ENCODE data around the gene EXOC6B.

The EXOC6B gene

DNA sequence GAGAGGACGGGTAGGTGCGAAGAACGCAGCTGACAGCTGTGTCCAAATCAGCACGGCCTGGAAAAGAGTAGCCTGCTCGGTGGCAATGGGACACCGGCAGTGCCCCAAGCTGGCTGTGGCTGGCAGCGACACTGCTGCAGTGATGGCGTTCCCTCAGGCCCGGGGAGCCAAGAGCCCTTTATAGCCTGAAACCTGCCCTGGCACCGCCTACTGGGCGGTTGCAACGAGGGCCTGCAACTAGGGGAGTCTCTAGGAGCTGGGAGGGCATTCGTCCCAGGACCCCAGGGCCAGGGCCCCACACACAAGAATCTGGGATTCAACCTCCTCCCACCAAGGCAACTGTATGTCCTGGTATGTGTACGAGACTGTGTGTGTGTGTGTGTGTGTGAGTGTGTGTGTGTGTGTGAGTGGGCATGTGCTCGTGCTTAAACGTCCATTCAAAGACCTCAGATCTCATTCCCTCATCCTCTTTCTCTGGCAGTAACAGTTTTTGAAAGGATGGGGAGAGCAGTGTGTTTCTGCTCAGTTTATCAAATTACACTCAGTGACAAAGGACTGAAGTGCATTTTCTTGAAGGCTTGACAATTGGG is 671.4 kb downstream of the EXOC6B start:
- H3K4me3 ChIP-seq (ENCODE audit: low read depth, low read length): no peak overlapping the region
- TF ChIP-seq, protein P1, sequence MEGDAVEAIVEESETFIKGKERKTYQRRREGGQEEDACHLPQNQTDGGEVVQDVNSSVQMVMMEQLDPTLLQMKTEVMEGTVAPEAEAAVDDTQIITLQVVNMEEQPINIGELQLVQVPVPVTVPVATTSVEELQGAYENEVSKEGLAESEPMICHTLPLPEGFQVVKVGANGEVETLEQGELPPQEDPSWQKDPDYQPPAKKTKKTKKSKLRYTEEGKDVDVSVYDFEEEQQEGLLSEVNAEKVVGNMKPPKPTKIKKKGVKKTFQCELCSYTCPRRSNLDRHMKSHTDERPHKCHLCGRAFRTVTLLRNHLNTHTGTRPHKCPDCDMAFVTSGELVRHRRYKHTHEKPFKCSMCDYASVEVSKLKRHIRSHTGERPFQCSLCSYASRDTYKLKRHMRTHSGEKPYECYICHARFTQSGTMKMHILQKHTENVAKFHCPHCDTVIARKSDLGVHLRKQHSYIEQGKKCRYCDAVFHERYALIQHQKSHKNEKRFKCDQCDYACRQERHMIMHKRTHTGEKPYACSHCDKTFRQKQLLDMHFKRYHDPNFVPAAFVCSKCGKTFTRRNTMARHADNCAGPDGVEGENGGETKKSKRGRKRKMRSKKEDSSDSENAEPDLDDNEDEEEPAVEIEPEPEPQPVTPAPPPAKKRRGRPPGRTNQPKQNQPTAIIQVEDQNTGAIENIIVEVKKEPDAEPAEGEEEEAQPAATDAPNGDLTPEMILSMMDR (IDR thresholded peaks at IDR 0.05; ENCODE audit: low read depth, low read length): no peak

DNA sequence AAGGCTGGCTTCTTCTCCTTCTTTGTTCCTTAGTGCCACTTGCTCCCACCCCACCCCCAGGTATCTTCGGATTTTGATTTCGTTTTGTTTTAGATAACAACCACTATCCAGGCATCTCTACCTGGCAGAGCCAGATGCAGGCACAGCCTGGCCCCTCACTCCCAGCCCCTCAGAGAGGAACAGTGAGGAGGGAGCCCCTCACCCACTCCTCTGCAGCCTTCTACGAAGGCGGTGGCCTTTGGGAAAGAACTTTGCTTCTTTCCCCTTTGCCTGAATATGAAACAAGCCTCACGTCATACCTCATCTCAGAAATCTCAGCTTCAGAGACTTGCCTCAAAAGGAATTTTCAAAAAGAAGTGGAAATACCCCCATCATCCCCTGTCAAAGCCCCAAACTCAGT is 671.9 kb downstream of the EXOC6B start:
- TF ChIP-seq, protein P1 (IDR thresholded peaks at IDR 0.05; ENCODE audit: low read depth, low read length): no peak
- H3K4me3 ChIP-seq (ENCODE audit: low read depth, low read length): no peak overlapping the region

DNA sequence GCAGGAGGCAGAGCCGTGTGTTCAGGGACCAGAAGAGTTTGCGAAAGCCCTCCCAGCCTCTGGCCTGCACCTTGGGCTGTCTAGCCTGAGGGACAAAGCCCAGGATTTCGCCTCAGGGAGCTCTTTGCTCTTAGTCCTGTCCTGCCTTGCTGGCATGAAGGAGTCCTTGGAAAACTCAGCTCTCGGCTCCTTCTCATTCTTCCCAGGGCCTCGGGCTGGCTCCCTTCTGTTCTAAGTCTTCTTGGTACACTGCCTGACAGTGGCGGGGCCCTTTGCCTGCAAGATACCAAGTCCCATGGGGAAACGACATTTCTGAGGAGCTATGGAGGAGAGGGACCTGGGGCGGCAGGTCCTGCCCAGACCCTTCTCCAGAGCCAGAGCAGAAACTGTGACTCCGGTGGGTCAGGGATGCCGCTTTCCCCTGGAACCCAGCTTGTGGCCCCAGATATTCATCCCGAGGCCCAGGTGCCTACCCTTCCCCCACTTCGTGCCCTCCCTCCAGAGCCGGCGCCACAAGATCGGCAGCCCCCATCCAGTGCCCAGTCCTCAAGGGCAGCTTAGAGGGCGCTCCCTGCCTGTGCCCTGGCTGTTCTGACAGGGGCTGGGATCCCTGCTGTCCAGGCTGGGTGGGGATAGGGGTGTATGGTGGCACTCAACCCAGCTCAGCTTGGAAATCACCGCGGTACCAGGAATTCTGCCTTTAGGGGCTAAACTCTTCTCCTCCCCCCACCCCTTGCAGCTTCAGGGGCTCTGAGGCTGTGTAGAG is 672.6 kb downstream of the EXOC6B start:
- H3K4me3 ChIP-seq (ENCODE audit: low read depth, low read length): no peak overlapping the region
- TF ChIP-seq, protein P1 (IDR thresholded peaks at IDR 0.05; ENCODE audit: low read depth, low read length): no peak

DNA sequence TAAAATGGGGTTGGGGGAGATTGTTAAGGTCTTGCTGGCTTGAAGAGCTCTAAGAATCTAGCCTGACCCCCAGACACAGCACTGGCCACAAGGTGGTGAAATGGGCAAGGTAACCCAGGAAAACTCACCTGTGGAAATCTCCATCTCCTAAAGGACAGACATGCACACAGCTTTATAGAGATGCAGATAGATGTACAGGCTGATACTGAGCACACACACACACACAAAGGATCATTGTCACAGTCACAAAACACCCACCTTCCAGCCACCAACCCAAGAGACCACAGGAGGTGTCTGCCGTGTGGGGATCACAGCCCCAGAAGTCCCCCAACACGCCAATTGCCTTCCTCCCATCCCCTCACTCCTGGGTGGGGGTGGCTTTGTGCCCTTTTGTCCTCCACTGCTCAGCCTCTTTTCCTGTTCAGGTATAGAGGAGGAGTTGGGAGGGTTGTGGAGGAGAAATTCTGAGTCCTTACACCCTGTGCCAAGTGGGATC is 674.9 kb downstream of the EXOC6B start:
- no peak overlapping the region for H3K4me3 ChIP-seq (ENCODE audit: low read depth, low read length)
- TF ChIP-seq, protein P1 (IDR thresholded peaks at IDR 0.05; ENCODE audit: low read depth, low read length): no peak

DNA sequence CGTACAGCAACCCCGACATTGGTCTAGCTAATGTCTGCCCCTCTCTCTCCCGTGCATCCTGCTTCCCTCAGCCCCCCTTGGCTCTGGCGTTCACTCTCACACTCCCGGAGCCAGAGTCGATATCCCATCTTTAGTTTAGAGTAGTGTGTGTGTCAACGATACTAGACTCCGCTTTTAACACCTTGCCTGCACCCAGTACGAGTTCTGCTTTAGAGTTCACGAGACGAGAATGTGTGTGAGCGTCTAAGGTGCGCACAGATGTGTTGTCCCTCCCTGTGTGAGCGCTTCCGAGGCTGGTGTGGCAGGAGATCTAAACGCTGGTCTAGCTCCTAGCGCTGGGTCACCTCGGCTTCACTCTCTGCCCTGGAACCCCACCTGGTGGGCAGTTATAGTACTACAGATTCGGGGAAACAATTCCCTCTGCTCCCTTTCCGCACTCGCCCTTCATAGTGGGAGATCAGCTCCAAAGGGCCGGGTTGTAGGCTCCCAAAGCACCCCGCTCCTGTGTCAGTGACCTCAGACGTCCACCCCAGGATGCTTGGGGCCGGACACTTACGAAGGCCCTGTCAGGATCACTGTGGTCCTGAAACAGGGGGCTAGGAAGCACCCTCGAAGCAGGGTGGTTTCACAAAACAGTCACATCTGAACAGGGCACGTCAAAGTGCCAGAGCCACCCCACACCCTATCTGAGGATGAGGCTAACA is 675.5 kb downstream of the EXOC6B start:
- H3K4me3 ChIP-seq (ENCODE audit: low read depth, low read length): peak overlapping the region; percentile 1; the same call in 1 of the 2 replicates
- TF ChIP-seq, protein P1 (IDR thresholded peaks at IDR 0.05; ENCODE audit: low read depth, low read length): peak; percentile 76

DNA sequence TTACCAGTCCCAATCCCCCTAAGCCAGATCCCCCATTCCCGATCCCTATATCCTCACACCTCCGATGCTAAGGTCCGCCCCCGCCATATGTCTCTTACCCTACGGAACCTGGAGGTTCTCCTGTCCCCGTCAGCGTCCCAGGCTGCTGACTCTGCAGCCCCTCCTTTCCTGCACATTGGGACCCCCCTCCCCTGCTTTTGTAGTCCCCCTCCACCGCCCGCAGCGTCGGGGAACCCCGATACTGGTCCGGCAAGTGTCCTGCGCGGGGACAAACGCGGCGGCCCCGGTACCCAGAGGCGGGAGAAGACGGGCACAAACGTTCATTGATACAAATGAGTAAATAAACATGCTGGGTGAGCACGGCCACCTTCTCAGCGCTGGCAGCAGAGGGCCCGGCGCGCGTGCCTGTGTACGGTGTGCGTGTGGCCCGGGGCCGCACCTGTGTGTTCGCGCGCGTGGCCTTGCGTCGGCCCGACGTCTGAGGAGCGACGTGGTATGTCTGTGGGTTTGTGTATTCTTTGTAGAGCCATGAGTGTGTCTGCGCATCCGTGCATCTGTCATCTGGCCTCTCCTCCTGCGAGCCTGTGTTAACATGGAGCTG is 676.2 kb downstream of the EXOC6B start:
- TF ChIP-seq, protein P1 (IDR thresholded peaks at IDR 0.05; ENCODE audit: low read depth, low read length): no peak
- H3K4me3 ChIP-seq (ENCODE audit: low read depth, low read length): peak overlapping the region; percentile 49

Measured in WI38 (cell line).